WTC11 (cell line): ENCODE measurements around the gene BABAM2. TPM values are rescaled to one million over a fixed set of nuclear protein-coding genes. Genes with fewer than 3 reads are reported as not detected.
"Not testable (repeated sequence)": the region's sequence is repeated elsewhere in the genome, so short reads cannot be mapped to it uniquely, and the experiment has no call there.

Source experiments
- ATAC-seq: fragments of 200-7000 bp; cut with Tn5 transposase; 2 replicates; pipeline ENCODE4 v1.10.0; 2021; ENCODE audit warnings: mild to moderate bottlenecking, moderate library complexity
- CTCF ChIA-PET: fragments of 300-600 bp; sonication (Branson Sonifier 250); formaldehyde crosslinking; loops from one replicate; lab custom pipeline; 2021; ENCODE audit warnings: antibody characterized with exemption; lab: Charles Lee
- POLR2A ChIA-PET: fragments of 350-600 bp; sonication (Branson Sonifier 250); formaldehyde crosslinking; loops from one replicate; lab custom pipeline; 2021; ENCODE audit warnings: antibody characterized with exemption; lab: Charles Lee
- DNase-seq: peaks from one replicate; pipeline ENCODE4 v3.0.0; 2021; ENCODE audit warnings: low spot score
- H3K27ac Mint-ChIP-seq: 2 replicates; pipeline ENCODE4 v1.8.0; 2021; ENCODE audit warnings: mixed read lengths
- H3K27me3 Mint-ChIP-seq: 2 replicates; pipeline ENCODE4 v1.8.0; 2021; ENCODE audit warnings: low read depth, mild to moderate bottlenecking, moderate library complexity, mixed read lengths
- H3K36me3 Mint-ChIP-seq: 2 replicates; pipeline ENCODE4 v1.8.0; 2021; ENCODE audit warnings: mixed read lengths
- H3K4me1 Mint-ChIP-seq: 2 replicates; pipeline ENCODE4 v1.8.0; 2022; ENCODE audit warnings: mixed read lengths
- H3K4me3 Mint-ChIP-seq: 2 replicates; pipeline ENCODE4 v1.8.0; 2021; ENCODE audit warnings: mild to moderate bottlenecking, moderate library complexity, mixed read lengths
- H3K9me3 Mint-ChIP-seq: 2 replicates; pipeline ENCODE4 v1.8.0; 2021; ENCODE audit warnings: mixed read lengths
- ATF6 ChIP-seq: sonication (generic); formaldehyde crosslinking; IDR thresholded peaks from 2 replicates; pipeline ENCODE4 v1.8.1; 2023; ENCODE audit warnings: mild to moderate bottlenecking, missing genetic modification reagents
- CBFB ChIP-seq: sonication (generic); formaldehyde crosslinking; IDR thresholded peaks from 2 replicates; pipeline ENCODE4 v1.8.1; 2022; ENCODE audit warnings: mild to moderate bottlenecking, low read depth, missing genetic modification reagents
- E2F4 ChIP-seq: sonication (generic); formaldehyde crosslinking; IDR thresholded peaks from 2 replicates; pipeline ENCODE4 v1.8.1; 2022; ENCODE audit warnings: low read depth, mild to moderate bottlenecking, moderate library complexity, missing genetic modification reagents, borderline replicate concordance
- E2F5 ChIP-seq: sonication (generic); formaldehyde crosslinking; IDR thresholded peaks from 2 replicates; pipeline ENCODE4 v1.8.1; 2022; ENCODE audit warnings: mild to moderate bottlenecking, moderate library complexity, missing genetic modification reagents
- ERG ChIP-seq: fragments of 250-450 bp; sonication (Bioruptor Pico); IDR thresholded peaks from 2 replicates; pipeline ENCODE4 v1.8.0; 2021; ENCODE audit warnings: mild to moderate bottlenecking
- ETV6 ChIP-seq: sonication (generic); formaldehyde crosslinking; IDR thresholded peaks from 2 replicates; pipeline ENCODE4 v1.8.1; 2022; ENCODE audit warnings: mild to moderate bottlenecking, missing genetic modification reagents
- FOXK1 ChIP-seq: sonication (generic); formaldehyde crosslinking; IDR thresholded peaks from 2 replicates; pipeline ENCODE4 v1.8.0; 2022; ENCODE audit warnings: mild to moderate bottlenecking, moderate library complexity, missing genetic modification reagents
- GRHL2 ChIP-seq: fragments of 250-450 bp; sonication (Bioruptor Pico); IDR thresholded peaks from 2 replicates; pipeline ENCODE4 v1.8.0; 2022; ENCODE audit warnings: mild to moderate bottlenecking, moderate library complexity; ENCODE audit not compliant: insufficient replicate concordance, severe bottlenecking
- MYBL2 ChIP-seq: sonication (generic); formaldehyde crosslinking; IDR thresholded peaks from 2 replicates; pipeline ENCODE4 v1.8.1; 2023; ENCODE audit warnings: mild to moderate bottlenecking, moderate library complexity, missing genetic modification reagents
- SMAD3 ChIP-seq: sonication (generic); formaldehyde crosslinking; IDR thresholded peaks from 2 replicates; pipeline ENCODE4 v1.8.0; 2022; ENCODE audit warnings: missing genetic modification reagents, mild to moderate bottlenecking, borderline replicate concordance
- SOX15 ChIP-seq: fragments of 250-450 bp; sonication (Bioruptor Pico); IDR thresholded peaks from 2 replicates; pipeline ENCODE4 v1.9.0; 2021; ENCODE audit warnings: mild to moderate bottlenecking
- TCF7 ChIP-seq: sonication (generic); formaldehyde crosslinking; IDR thresholded peaks from 2 replicates; pipeline ENCODE4 v1.8.0; 2022; ENCODE audit warnings: mild to moderate bottlenecking, low read depth, missing genetic modification reagents, moderate library complexity
- ZNF219 ChIP-seq: sonication (generic); formaldehyde crosslinking; IDR thresholded peaks from 2 replicates; pipeline ENCODE4 v1.8.0; 2023; ENCODE audit warnings: missing genetic modification reagents, mild to moderate bottlenecking, borderline replicate concordance
- total RNA-seq: library from RNA; stranded (reverse); gene quantifications from 3 replicates; pipeline ENCODE4 v1.2.3, GENCODE V29; 2021
- TF ChIP-seq, protein P1 (sequence below): sonication (generic); formaldehyde crosslinking; IDR thresholded peaks from 2 replicates; pipeline ENCODE4 v1.8.0; 2022; ENCODE audit warnings: mild to moderate bottlenecking, missing genetic modification reagents
- TF ChIP-seq, protein P2 (sequence below): sonication (generic); formaldehyde crosslinking; IDR thresholded peaks from 2 replicates; pipeline ENCODE4 v1.8.0; 2022; ENCODE audit warnings: mild to moderate bottlenecking, missing genetic modification reagents
- TF ChIP-seq, protein P3 (sequence below): sonication (generic); formaldehyde crosslinking; IDR thresholded peaks from 2 replicates; pipeline ENCODE4 v1.8.1; 2023; ENCODE audit warnings: mild to moderate bottlenecking, missing genetic modification reagents, moderate library complexity

The BABAM2 gene
- total RNA-seq, 1 experiment from 2014 or later, result 16.5 TPM

DNA sequence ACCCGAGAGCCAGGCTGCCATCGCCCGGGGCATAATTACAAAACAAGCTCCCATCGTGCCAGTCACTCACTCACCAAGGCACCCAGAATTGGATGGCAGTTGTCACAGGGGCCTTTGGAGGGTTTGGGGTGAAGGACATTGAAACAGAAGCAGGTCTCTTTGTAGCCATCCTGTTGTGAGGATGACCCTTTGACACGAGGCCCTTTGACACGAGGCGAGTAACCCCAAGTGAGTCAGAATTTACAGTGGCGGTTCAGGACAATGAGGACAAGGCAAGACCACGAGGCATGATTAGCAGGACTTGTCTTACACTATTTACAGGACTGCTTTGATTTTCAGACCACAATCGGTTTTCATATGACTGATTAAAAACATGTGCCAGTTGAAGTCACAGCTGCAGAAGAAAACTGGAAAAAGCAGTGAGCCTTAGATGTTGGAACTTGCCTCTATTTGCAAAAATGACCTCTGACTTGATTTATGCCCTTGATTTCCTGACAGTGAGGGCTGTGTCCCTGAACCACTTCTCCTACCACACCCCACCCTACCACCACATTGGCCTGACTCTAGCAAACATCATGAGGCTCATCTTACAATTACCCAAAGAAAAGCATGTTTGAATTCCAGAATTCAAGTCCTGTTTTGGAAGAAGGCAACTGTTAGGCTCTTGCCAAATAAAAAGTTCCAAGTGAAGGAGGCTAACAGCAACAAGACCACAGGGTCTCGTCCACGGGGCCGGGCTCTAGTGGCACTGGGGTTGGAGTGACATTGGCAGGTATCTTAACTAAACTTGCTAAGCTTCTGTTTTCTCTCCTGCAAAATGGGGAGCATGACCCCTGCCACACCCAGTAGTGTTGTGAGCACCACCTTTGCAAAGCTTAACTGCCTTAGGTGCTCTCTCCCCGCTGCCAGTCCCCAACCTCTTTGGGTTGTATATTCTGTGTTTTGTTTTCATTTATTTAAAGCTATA, 437.7 kb downstream of the BABAM2 start:
- ChIA-PET POLR2A (interaction anchor here (1.0 kb wide), 1 partner anchor 10 kb away, joined by 3 read pairs; no protein-coding TSS in a partner anchor), CTCF (no interaction called here)
- Mint-ChIP-seq H3K27me3 (no peaks in the 10 kb centered on the region; the same call in 1 of the 2 replicates), H3K27ac (no peak overlapping the region), H3K4me3 (no peak overlapping the region), H3K9me3 (no peaks in the 10 kb centered on the region), H3K4me1 (peaks cover 18% of the 10 kb centered on the region), H3K36me3 (no peaks in the 10 kb centered on the region)
- ATAC-seq, result no peak
- no peak for TF ChIP-seq FOXK1 (CRISPR knock-in tag)
- no peak for TF ChIP-seq MYBL2 (CRISPR knock-in tag)
- no peak for TF ChIP-seq ATF6
- TF ChIP-seq, protein P1, sequence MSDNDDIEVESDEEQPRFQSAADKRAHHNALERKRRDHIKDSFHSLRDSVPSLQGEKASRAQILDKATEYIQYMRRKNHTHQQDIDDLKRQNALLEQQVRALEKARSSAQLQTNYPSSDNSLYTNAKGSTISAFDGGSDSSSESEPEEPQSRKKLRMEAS (CRISPR knock-in tag), result no peak
- no peak for TF ChIP-seq E2F4 (CRISPR knock-in tag)
- TF ChIP-seq TCF7, result no peak
- DNase-seq, result no peak

- Mint-ChIP-seq H3K4me3 (no peak overlapping the region), H3K9me3 (no peaks in the 10 kb centered on the region), H3K27me3 (no peaks in the 10 kb centered on the region; the same call in 1 of the 2 replicates), H3K27ac (no peak overlapping the region), H3K4me1 (peaks cover 18% of the 10 kb centered on the region), H3K36me3 (no peaks in the 10 kb centered on the region)
- ATAC-seq (no peak), DNase-seq (no peak)
- no peak for TF ChIP-seq E2F5 (CRISPR knock-in tag)
- TF ChIP-seq SMAD3, result no peak
- no peak for TF ChIP-seq FOXK1 (CRISPR knock-in tag)
- TF ChIP-seq SOX15, result no peak
- TF ChIP-seq ERG, result no peak
- TF ChIP-seq GRHL2 (CRISPR knock-in tag), result no peak
- TF ChIP-seq CBFB (CRISPR knock-in tag), result no peak
- TF ChIP-seq, protein P2, sequence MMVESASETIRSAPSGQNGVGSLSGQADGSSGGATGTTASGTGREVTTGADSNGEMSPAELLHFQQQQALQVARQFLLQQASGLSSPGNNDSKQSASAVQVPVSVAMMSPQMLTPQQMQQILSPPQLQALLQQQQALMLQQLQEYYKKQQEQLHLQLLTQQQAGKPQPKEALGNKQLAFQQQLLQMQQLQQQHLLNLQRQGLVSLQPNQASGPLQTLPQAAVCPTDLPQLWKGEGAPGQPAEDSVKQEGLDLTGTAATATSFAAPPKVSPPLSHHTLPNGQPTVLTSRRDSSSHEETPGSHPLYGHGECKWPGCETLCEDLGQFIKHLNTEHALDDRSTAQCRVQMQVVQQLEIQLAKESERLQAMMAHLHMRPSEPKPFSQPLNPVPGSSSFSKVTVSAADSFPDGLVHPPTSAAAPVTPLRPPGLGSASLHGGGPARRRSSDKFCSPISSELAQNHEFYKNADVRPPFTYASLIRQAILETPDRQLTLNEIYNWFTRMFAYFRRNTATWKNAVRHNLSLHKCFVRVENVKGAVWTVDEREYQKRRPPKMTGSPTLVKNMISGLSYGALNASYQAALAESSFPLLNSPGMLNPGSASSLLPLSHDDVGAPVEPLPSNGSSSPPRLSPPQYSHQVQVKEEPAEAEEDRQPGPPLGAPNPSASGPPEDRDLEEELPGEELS (CRISPR knock-in tag), result no peak
- TF ChIP-seq, protein P3, sequence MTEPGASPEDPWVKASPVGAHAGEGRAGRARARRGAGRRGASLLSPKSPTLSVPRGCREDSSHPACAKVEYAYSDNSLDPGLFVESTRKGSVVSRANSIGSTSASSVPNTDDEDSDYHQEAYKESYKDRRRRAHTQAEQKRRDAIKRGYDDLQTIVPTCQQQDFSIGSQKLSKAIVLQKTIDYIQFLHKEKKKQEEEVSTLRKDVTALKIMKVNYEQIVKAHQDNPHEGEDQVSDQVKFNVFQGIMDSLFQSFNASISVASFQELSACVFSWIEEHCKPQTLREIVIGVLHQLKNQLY (CRISPR knock-in tag), result no peak
- no peak for TF ChIP-seq ETV6 (CRISPR knock-in tag)
- no peak for TF ChIP-seq MYBL2 (CRISPR knock-in tag)
- no peak for TF ChIP-seq E2F4 (CRISPR knock-in tag)
- no peak for TF ChIP-seq ZNF219
- POLR2A ChIA-PET, result interaction anchor here (1.0 kb wide), 1 partner anchor 9 kb away, joined by 3 read pairs; no protein-coding TSS in a partner anchor
- CTCF ChIA-PET, result no interaction called here
These were observed 438.7 kb downstream of the BABAM2 start for GRCh38 chr2:28329184-28329583.

DNA sequence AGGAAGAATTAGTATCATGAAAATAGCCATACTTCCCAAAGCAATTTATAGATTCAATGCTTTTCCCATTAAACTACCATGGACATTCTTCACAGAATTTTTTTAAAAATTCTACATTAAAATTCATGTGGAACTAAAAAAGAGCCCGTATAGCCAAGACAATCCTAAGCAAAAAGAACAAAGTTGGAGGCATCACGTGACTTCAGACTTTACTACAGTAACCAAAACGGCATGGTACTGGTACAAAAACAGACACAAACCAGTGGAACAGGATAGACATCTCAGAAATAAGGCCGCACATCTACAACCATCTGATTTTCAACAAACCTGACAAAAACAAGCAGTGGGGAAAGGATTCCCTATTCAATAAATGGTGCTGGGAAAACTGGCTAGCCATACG, 440.2 kb downstream of the BABAM2 start:
- H3K4me3 Mint-ChIP-seq, H3K9me3 Mint-ChIP-seq, H3K4me1 Mint-ChIP-seq, DNase-seq, H3K27ac Mint-ChIP-seq, H3K27me3 Mint-ChIP-seq, H3K36me3 Mint-ChIP-seq, ATAC-seq, CTCF ChIA-PET, POLR2A ChIA-PET: not testable (repeated sequence)

GRCh38 chr2:28331797-28332196, 441.3 kb downstream of the BABAM2 start:
- H3K9me3 Mint-ChIP-seq, H3K4me1 Mint-ChIP-seq, H3K4me3 Mint-ChIP-seq, H3K27me3 Mint-ChIP-seq, POLR2A ChIA-PET, H3K27ac Mint-ChIP-seq, ATAC-seq, DNase-seq, CTCF ChIA-PET, H3K36me3 Mint-ChIP-seq: not testable (repeated sequence)
